H1 (cell line): ENCODE measurements around the gene ASCC1. TPM values are rescaled to one million over a fixed set of nuclear protein-coding genes. Genes with fewer than 3 reads are reported as not detected.

Experiments
- CTCF ChIA-PET: fragments of 300-600 bp; sonication (Branson Sonifier 250); formaldehyde crosslinking; loops from one replicate; lab custom pipeline; 2021; ENCODE audit not compliant: partially characterized antibody; lab: Charles Lee
- POLR2A ChIA-PET: fragments of 300-600 bp; sonication (Branson Sonifier 250); formaldehyde crosslinking; loops from one replicate; lab custom pipeline; 2021; ENCODE audit warnings: inconsistent platforms; ENCODE audit not compliant: partially characterized antibody; lab: Charles Lee
- DNase-seq, 2 experiments: peaks; one replicate each; pipeline versions ENCODE4 v3.0.0 to v3.0.0-alpha.2; 2010 to 2022; ENCODE audit warnings: low spot score in 2 of 2, low read depth in 1 of 2, mixed read lengths in 1 of 2
- FAIRE-seq: peaks from 2 replicates; lab custom pipeline; 2011; peaks lifted over from hg19 to GRCh38; lab: Jason Lieb, UNC
- H2AFZ ChIP-seq: 2 replicates; pipeline ENCODE4 v1.8.1; 2012; ENCODE audit warnings: low read length, inconsistent platforms
- H2AK5ac ChIP-seq: 2 replicates; pipeline ENCODE4 v1.6.1; 2013; ENCODE audit warnings: low read depth, low read length
- H2BK120ac ChIP-seq: replicated peaks from 2 replicates; pipeline ENCODE3; 2013; ENCODE audit warnings: low read depth, low read length, inconsistent platforms
- H2BK12ac ChIP-seq: 2 replicates; pipeline ENCODE4 v1.6.1; 2013; ENCODE audit warnings: low read depth, low read length
- H2BK15ac ChIP-seq: 2 replicates; pipeline ENCODE4 v1.6.1; 2013; ENCODE audit warnings: low read length
- H2BK20ac ChIP-seq: 2 replicates; pipeline ENCODE4 v1.6.1; 2013; ENCODE audit warnings: low read length
- H2BK5ac ChIP-seq: 2 replicates; pipeline ENCODE4 v1.6.1; 2013; ENCODE audit warnings: low read depth, low read length
- H3K14ac ChIP-seq: 2 replicates; pipeline ENCODE4 v1.6.1; 2013; ENCODE audit warnings: inconsistent platforms; ENCODE audit not compliant: insufficient read length
- H3K18ac ChIP-seq: 2 replicates; pipeline ENCODE4 v1.6.1; 2013; ENCODE audit warnings: low read length; ENCODE audit errors: extremely low read depth
- H3K23ac ChIP-seq: 2 replicates; pipeline ENCODE4 v1.6.1; 2013; ENCODE audit warnings: inconsistent platforms; ENCODE audit not compliant: insufficient read length
- H3K23me2 ChIP-seq: 2 replicates; pipeline ENCODE4 v1.6.1; 2013; ENCODE audit warnings: low read depth, low read length
- H3K27ac ChIP-seq: 2 replicates; pipeline ENCODE4 v1.6.1; 2011; ENCODE audit warnings: low read depth, low read length, inconsistent platforms
- H3K27me3 ChIP-seq, 4 experiments: replicated peaks in 1 of 4; 1 replicate in 1 of 4; 2 replicates in 3 of 4; pipeline versions ENCODE4 v1.6.1 to v1.8.1; 2011 to 2013; ENCODE audit warnings: low read length in 3 of 4, mild to moderate bottlenecking in 3 of 4, inconsistent platforms in 2 of 4, mixed read lengths in 2 of 4, moderate library complexity in 1 of 4; ENCODE audit not compliant: control insufficient read depth in 3 of 4, insufficient read depth in 3 of 4; ENCODE audit errors: extremely low read depth in 1 of 4
- H3K36me3 ChIP-seq, 4 experiments: 2 replicates each; pipeline versions ENCODE4 v1.6.1 to v1.8.1; 2011 to 2013; ENCODE audit warnings: mild to moderate bottlenecking in 4 of 4, low read length in 3 of 4, moderate library complexity in 2 of 4, control low read depth in 1 of 4, inconsistent platforms in 1 of 4; ENCODE audit not compliant: insufficient read depth in 4 of 4, control insufficient read depth in 2 of 4
- H3K4ac ChIP-seq: replicated peaks from 2 replicates; pipeline ENCODE3; 2013; ENCODE audit warnings: low read length, low read depth, mixed read lengths, inconsistent platforms; ENCODE audit not compliant: insufficient read length
- H3K4me1 ChIP-seq, 4 experiments: replicated peaks in 1 of 4; 1 replicate in 1 of 4; 2 replicates in 3 of 4; pipeline versions ENCODE4 v1.6.1 to v1.8.1; 2011 to 2013; ENCODE audit warnings: low read length in 3 of 4, inconsistent platforms in 2 of 4, mixed read lengths in 1 of 4; ENCODE audit not compliant: insufficient read depth in 4 of 4, control insufficient read depth in 3 of 4
- H3K4me2 ChIP-seq, 2 experiments: 2 replicates each; pipeline versions ENCODE4 v1.6.1 to v1.8.1; 2011 to 2013; ENCODE audit warnings: low read depth in 2 of 2, low read length in 2 of 2, control low read depth in 1 of 2, inconsistent platforms in 1 of 2, mild to moderate bottlenecking in 1 of 2; ENCODE audit not compliant: insufficient read depth in 1 of 2
- H3K4me3 ChIP-seq, 4 experiments: fragments of 200-600, 300-600 bp in 1 of 4; sonication (generic), shearing (Covaris generic), sonication (Bioruptor Twin) in 1 of 4; 2 replicates each; pipeline versions ENCODE4 v1.5.1 to v1.8.1; 2011 to 2016; ENCODE audit warnings: low read length in 4 of 4, low read depth in 3 of 4, control low read depth in 2 of 4, inconsistent platforms in 2 of 4, mild to moderate bottlenecking in 2 of 4, mixed read lengths in 1 of 4, moderate library complexity in 1 of 4; ENCODE audit not compliant: insufficient read depth in 2 of 4; ENCODE audit errors: extremely low read depth in 1 of 4
- H3K56ac ChIP-seq: replicated peaks from 2 replicates; pipeline ENCODE3; 2013; ENCODE audit warnings: low read depth, mild to moderate bottlenecking, mixed read lengths, low read length, inconsistent platforms; ENCODE audit not compliant: insufficient read length
- H3K79me1 ChIP-seq: 2 replicates; pipeline ENCODE4 v1.6.1; 2013; ENCODE audit warnings: low read depth, low read length, control low read depth
- H3K79me2 ChIP-seq, 2 experiments: 2 replicates each; pipeline versions ENCODE4 v1.6.1 to v1.8.1; 2012 to 2013; ENCODE audit warnings: low read length in 2 of 2, mild to moderate bottlenecking in 2 of 2, inconsistent platforms in 1 of 2; ENCODE audit not compliant: insufficient read depth in 2 of 2, control insufficient read depth in 1 of 2
- H3K9ac ChIP-seq, 4 experiments: replicated peaks in 1 of 4; 1 replicate in 1 of 4; 2 replicates in 3 of 4; pipeline versions ENCODE4 v1.6.1 to v1.8.1; 2011 to 2013; ENCODE audit warnings: low read depth in 3 of 4, low read length in 3 of 4, control low read depth in 2 of 4, mild to moderate bottlenecking in 2 of 4, moderate library complexity in 2 of 4, inconsistent platforms in 1 of 4; ENCODE audit errors: extremely low read depth in 1 of 4
- H3K9me3 ChIP-seq, 2 experiments: 2 replicates each; pipeline versions ENCODE4 v1.6.1 to v1.8.1; 2012 to 2013; ENCODE audit warnings: mild to moderate bottlenecking in 2 of 2, moderate library complexity in 2 of 2, control low read depth in 1 of 2, inconsistent platforms in 1 of 2, low read depth in 1 of 2, low read length in 1 of 2, mixed read lengths in 1 of 2; ENCODE audit not compliant: insufficient read depth in 2 of 2
- H4K20me1 ChIP-seq, 2 experiments: replicated peaks in 1 of 2; 2 replicates each; pipeline versions ENCODE3 to v1.8.1; 2011 to 2013; ENCODE audit warnings: inconsistent platforms in 2 of 2, low read length in 2 of 2, mild to moderate bottlenecking in 1 of 2; ENCODE audit not compliant: insufficient read depth in 2 of 2, control insufficient read depth in 1 of 2
- H4K5ac ChIP-seq: 2 replicates; pipeline ENCODE4 v1.6.1; 2013; ENCODE audit warnings: low read length, low read depth, mixed read lengths, inconsistent platforms; ENCODE audit not compliant: insufficient read length
- H4K8ac ChIP-seq: 2 replicates; pipeline ENCODE4 v1.8.0; 2013; ENCODE audit warnings: mild to moderate bottlenecking, moderate library complexity, low read length, inconsistent platforms; ENCODE audit not compliant: insufficient read depth; ENCODE audit errors: extremely low read depth
- H4K91ac ChIP-seq: replicated peaks from 2 replicates; pipeline ENCODE3; 2013; ENCODE audit warnings: low read length, mixed read lengths, inconsistent platforms; ENCODE audit not compliant: insufficient read length
- ASH2L ChIP-seq: fragments of 200-600, 300-600 bp; sonication (generic); IDR thresholded peaks from one replicate; pipeline ENCODE4 v1.7.1; 2017; ENCODE audit warnings: low read length
- CBX5 ChIP-seq: fragments of 300-800, 300-1000 bp; sonication (generic); IDR thresholded peaks from 2 replicates; pipeline ENCODE4 v1.7.1; 2016; ENCODE audit warnings: antibody characterized with exemption, low read length, low read depth
- E2F6 ChIP-seq: IDR thresholded peaks from 2 replicates; pipeline ENCODE4 v1.6.1; 2012; ENCODE audit warnings: inconsistent platforms
- EGR1 ChIP-seq: IDR thresholded peaks from 2 replicates; pipeline ENCODE4 v1.6.1; 2011; ENCODE audit warnings: low read depth, low read length, borderline replicate concordance
- GTF2F1 ChIP-seq: IDR thresholded peaks from 2 replicates; pipeline ENCODE4 v1.6.1; 2012; ENCODE audit warnings: low read depth, low read length, improper control_type of control experiment, borderline replicate concordance
- JUN ChIP-seq: IDR thresholded peaks from 2 replicates; pipeline ENCODE4 v1.6.1; 2011; ENCODE audit warnings: low read depth, mild to moderate bottlenecking, improper control_type of control experiment, low read length
- JUND ChIP-seq: IDR thresholded peaks from 2 replicates; pipeline ENCODE4 v1.6.1; 2011; ENCODE audit warnings: mild to moderate bottlenecking, improper control_type of control experiment, low read length
- KDM1A ChIP-seq: fragments of 200-600, 300-600 bp; sonication (generic); IDR thresholded peaks from 2 replicates; pipeline ENCODE4 v1.7.1; 2016; ENCODE audit warnings: mild to moderate bottlenecking, low read length, borderline replicate concordance
- POU5F1 ChIP-seq: IDR thresholded peaks from 2 replicates; pipeline ENCODE4 v1.6.1; 2011; ENCODE audit warnings: low read depth, mild to moderate bottlenecking, low read length, moderate library complexity
- RXRA ChIP-seq: IDR thresholded peaks from 2 replicates; pipeline ENCODE4 v1.6.1; 2011; ENCODE audit warnings: low read depth, mild to moderate bottlenecking, low read length, moderate library complexity; ENCODE audit not compliant: insufficient read depth
- SP1 ChIP-seq: IDR thresholded peaks from 2 replicates; pipeline ENCODE4 v1.6.1; 2011; ENCODE audit warnings: low read depth, low read length
- SP4 ChIP-seq: IDR thresholded peaks from 2 replicates; pipeline ENCODE4 v1.6.1; 2012; ENCODE audit warnings: low read length, inconsistent platforms
- YY1 ChIP-seq: IDR thresholded peaks from 2 replicates; pipeline ENCODE4 v1.6.1; 2011; ENCODE audit warnings: low read depth, mild to moderate bottlenecking, low read length
- ZNF274 ChIP-seq: IDR thresholded peaks from 2 replicates; pipeline ENCODE4 v1.7.0; 2012; ENCODE audit warnings: low read length, borderline replicate concordance; ENCODE audit errors: extremely low read depth
- WGBS, 2 experiments: shearing (Covaris generic) in 1 of 2; methylation state at CpG; one replicate each; pipeline versions ENCODE4 v1.1.6 to v1.1.7; 2013 to 2015; ENCODE audit warnings: low lambda C conversion rate in 2 of 2, mixed read lengths in 2 of 2, inconsistent platforms in 1 of 2, low coverage in 1 of 2, missing lambda C conversion rate in 1 of 2; ENCODE audit not compliant: insufficient replicate concordance in 2 of 2, insufficient coverage in 1 of 2, insufficient read length in 1 of 2; ENCODE audit errors: extremely low coverage in 1 of 2, missing lambda C conversion rate in 1 of 2; 5-methylcytosine and 5-hydroxymethylcytosine counted together
- polyA plus RNA-seq, 7 experiments: library from polyadenylated mRNA; depleted of rRNA in 3 of 7; stranded (reverse) in 5 of 7; unstranded in 2 of 7; fragments of >200 nt in 5 of 7; fragments of 200-250 nt in 2 of 7; gene quantifications; 1 replicate in 5 of 7; 2 replicates in 1 of 7; 4 replicates in 1 of 7; pipeline versions ENCODE4 v1.2.1 to v1.2.3, GENCODE V29; 2011 to 2013; ENCODE audit warnings: missing spikeins in 2 of 7, mixed read lengths in 2 of 7
- total RNA-seq: library from RNA; stranded (reverse); fragmentation: NEBNext Ultra II Directional; extraction: Animal tissue kit (Norgen Biotek cat#: 25700); gene quantifications from 2 replicates; pipeline ENCODE4 v1.2.1, GENCODE V29; 2021
- TF ChIP-seq, protein P1 (sequence below): IDR thresholded peaks from 2 replicates; pipeline ENCODE4 v1.6.1; 2012; ENCODE audit warnings: inconsistent platforms

ASCC1 gene
- total and polyA plus RNA-seq, 2 of the 8 experiments (the other 6 are each of a cell fraction or from before 2014, with no cell fraction given) = 25.6 to 35.8 TPM

DNA sequence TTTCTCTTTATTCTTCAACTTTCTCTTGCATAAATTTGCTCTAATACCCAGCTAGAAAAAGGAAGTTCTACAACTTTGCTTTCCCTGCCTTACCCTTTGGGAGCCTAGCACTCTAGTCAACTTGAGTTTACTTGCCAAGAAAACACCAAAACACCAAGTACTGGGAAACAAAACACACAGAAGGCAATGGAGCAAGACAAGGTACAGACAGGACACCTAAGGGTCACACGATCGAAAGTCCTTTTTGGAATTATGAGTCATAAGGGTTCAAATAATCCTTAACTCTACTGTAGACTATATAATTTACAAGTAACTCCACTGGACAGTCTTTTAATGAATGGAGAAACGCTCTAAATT, 42.8 kb downstream of the ASCC1 start:
- Histone ChIP-seq H3K56ac (no peak overlapping the region), H2BK5ac (no peak overlapping the region), H4K8ac (no peak overlapping the region), H3K23me2 (no peaks in the 10 kb centered on the region), H3K9ac (no peak overlapping the region), H2BK12ac (no peak overlapping the region), H2BK15ac (no peak overlapping the region), H2BK120ac (no peak overlapping the region), H3K23ac (no peak overlapping the region), H2AK5ac (no peak overlapping the region), H3K4ac (no peak overlapping the region), H4K5ac (no peak overlapping the region), H3K36me3 (no peaks in the 10 kb centered on the region), H3K79me2 (no peaks in the 10 kb centered on the region), H3K27ac (no peak overlapping the region), H3K4me2 (no peak overlapping the region), H3K4me3 (no peak overlapping the region), H2AFZ (no peak overlapping the region), H3K14ac (no peak overlapping the region), H3K27me3 (no peaks in the 10 kb centered on the region), H3K79me1 (no peaks in the 10 kb centered on the region), H4K91ac (no peak overlapping the region), H3K9me3 (no peaks in the 10 kb centered on the region), H3K18ac (no peak overlapping the region), H4K20me1 (no peaks in the 10 kb centered on the region), H2BK20ac (no peak overlapping the region), H3K4me1 (no peaks in the 10 kb centered on the region)
- ChIA-PET CTCF (interaction anchor here (0.9 to 1.3 kb wide), 3 partner anchors 8 to 16 kb away, joined by 3 to 4 read pairs (median 4); no protein-coding TSS in a partner anchor), POLR2A (interaction anchor here (1.4 kb wide), 1 partner anchor 100 kb away, joined by 4 read pairs; the partner anchor contains the start of gene DDIT4)
- FAIRE-seq (no peak), DNase-seq (no peak)
- WGBS, 2 experiments = 90% methylated on average over 3 of the region's 3 CpGs; no CpG with 5 or more reads in 1 of the 2 experiments
- TF ChIP-seq E2F6 = no peak
- TF ChIP-seq SP1 = no peak
- no peak for TF ChIP-seq KDM1A
- no peak for TF ChIP-seq CBX5
- TF ChIP-seq, protein P1, sequence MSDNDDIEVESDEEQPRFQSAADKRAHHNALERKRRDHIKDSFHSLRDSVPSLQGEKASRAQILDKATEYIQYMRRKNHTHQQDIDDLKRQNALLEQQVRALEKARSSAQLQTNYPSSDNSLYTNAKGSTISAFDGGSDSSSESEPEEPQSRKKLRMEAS = no peak
- no peak for TF ChIP-seq EGR1
- no peak for TF ChIP-seq RXRA
- TF ChIP-seq POU5F1 = no peak
- TF ChIP-seq ZNF274 = no peak
- no peak for TF ChIP-seq JUN
- TF ChIP-seq SP4 = no peak
- TF ChIP-seq ASH2L = no peak
- TF ChIP-seq YY1 = no peak
- TF ChIP-seq JUND = no peak
- no peak for TF ChIP-seq GTF2F1
